Neural cell (in vitro differentiated cells): ENCODE results near the gene DUT. TPM values are rescaled to one million over a fixed set of nuclear protein-coding genes. Genes with fewer than 3 reads are reported as not detected.

Experiments used
- H2AFZ ChIP-seq: fragments of 200-600, 300-800 bp; sonication (generic), shearing (Covaris generic); 2 replicates; pipeline ENCODE4 v1.6.0; 2014; ENCODE audit warnings: low read depth, mild to moderate bottlenecking, antibody characterized with exemption, low read length, moderate library complexity
- H3F3A ChIP-seq: fragments of 200-600 bp; shearing (Covaris generic); 2 replicates; pipeline ENCODE4 v1.6.1; 2016; ENCODE audit warnings: mild to moderate bottlenecking, moderate library complexity, mixed read lengths, antibody characterized with exemption, low read length; ENCODE audit not compliant: insufficient read depth, poor library complexity, severe bottlenecking
- H3K27ac ChIP-seq: fragments of 200-600, 300-800 bp; sonication (generic), shearing (Covaris generic); 2 replicates; pipeline ENCODE4 v1.5.1; 2014; ENCODE audit warnings: mild to moderate bottlenecking, low read length, moderate library complexity
- H3K27me3 ChIP-seq: fragments of 300-800, 200-600 bp; sonication (generic), shearing (Covaris generic); 2 replicates; pipeline ENCODE4 v1.6.0; 2014; ENCODE audit warnings: mild to moderate bottlenecking, low read depth, low read length, moderate library complexity; ENCODE audit not compliant: insufficient read depth
- H3K36me3 ChIP-seq: fragments of 300-800, 200-600 bp; sonication (generic), shearing (Covaris generic); 2 replicates; pipeline ENCODE4 v1.5.1; 2014; ENCODE audit warnings: mild to moderate bottlenecking, antibody characterized with exemption, low read length, moderate library complexity; ENCODE audit not compliant: insufficient read depth
- H3K4me2 ChIP-seq: fragments of 300-800, 200-600 bp; sonication (generic), shearing (Covaris generic); 2 replicates; pipeline ENCODE4 v1.6.0; 2014; ENCODE audit warnings: mild to moderate bottlenecking, low read length
- H3K4me3 ChIP-seq: fragments of 300-800, 200-600 bp; sonication (generic), shearing (Covaris generic); 2 replicates; pipeline ENCODE4 v1.5.1; 2014; ENCODE audit warnings: mild to moderate bottlenecking, low read length, moderate library complexity
- H3K79me2 ChIP-seq: fragments of 200-600 bp; shearing (Covaris generic); replicated peaks from 2 replicates; pipeline ENCODE4 v1.6.0; 2014; ENCODE audit warnings: mild to moderate bottlenecking, low read length, moderate library complexity; ENCODE audit not compliant: insufficient read depth
- H3K9ac ChIP-seq: fragments of 300-800, 200-600 bp; sonication (generic), shearing (Covaris generic); 2 replicates; pipeline ENCODE4 v1.6.1; 2016; ENCODE audit warnings: mild to moderate bottlenecking, low read length, mixed read lengths
- H3K9me2 ChIP-seq: fragments of 200-600 bp; shearing (Covaris generic); 2 replicates; pipeline ENCODE4 v1.6.1; 2016; ENCODE audit warnings: mild to moderate bottlenecking, low read length, mixed read lengths; ENCODE audit not compliant: insufficient read depth
- H3K9me3 ChIP-seq: fragments of 200-600, 300-800 bp; sonication (generic), shearing (Covaris generic); 2 replicates; pipeline ENCODE4 v1.6.1; 2016; ENCODE audit warnings: mild to moderate bottlenecking, mixed run types, low read length, moderate library complexity, mixed read lengths
- H4K20me1 ChIP-seq: fragments of 200-600 bp; shearing (Covaris generic); 2 replicates; pipeline ENCODE4 v1.6.1; 2016; ENCODE audit warnings: mild to moderate bottlenecking, mixed run types; ENCODE audit not compliant: insufficient read depth
- EP300 ChIP-seq: fragments of 450-650 bp; conservative IDR thresholded peaks from 2 replicates; pipeline ENCODE4 v1.6.1; 2014; ENCODE audit warnings: antibody characterized with exemption, mild to moderate bottlenecking, moderate library complexity; ENCODE audit not compliant: poor library complexity, severe bottlenecking
- EZH2 ChIP-seq: fragments of 200-600, 300-800 bp; shearing (Covaris generic), sonication (generic); IDR thresholded peaks from 2 replicates; pipeline ENCODE4 v1.6.1; 2014; ENCODE audit warnings: antibody characterized with exemption, low read length, borderline replicate concordance, mild to moderate bottlenecking; ENCODE audit not compliant: insufficient read depth, poor library complexity, severe bottlenecking
- MXI1 ChIP-seq: fragments of 450-650 bp; conservative IDR thresholded peaks from 2 replicates; pipeline ENCODE4 v1.6.1; 2014; ENCODE audit warnings: antibody characterized with exemption, mild to moderate bottlenecking; ENCODE audit not compliant: poor library complexity, severe bottlenecking
- POLR2AphosphoS5 ChIP-seq: IDR thresholded peaks from 2 replicates; pipeline ENCODE4 v1.6.1; 2012
- RAD21 ChIP-seq: fragments of 450-650 bp; conservative IDR thresholded peaks from 2 replicates; pipeline ENCODE4 v1.6.1; 2014; ENCODE audit warnings: antibody characterized with exemption, mild to moderate bottlenecking, moderate library complexity
- REST ChIP-seq: IDR thresholded peaks from 2 replicates; pipeline ENCODE4 v1.6.1; 2012; ENCODE audit warnings: borderline replicate concordance
- SMC3 ChIP-seq: fragments of 450-650 bp; conservative IDR thresholded peaks from 2 replicates; pipeline ENCODE4 v1.6.1; 2014; ENCODE audit warnings: antibody characterized with exemption, mild to moderate bottlenecking, moderate library complexity; ENCODE audit not compliant: poor library complexity
- TAF1 ChIP-seq: IDR thresholded peaks from 2 replicates; pipeline ENCODE4 v1.6.1; 2012; ENCODE audit warnings: low read depth
- polyA plus RNA-seq: library from polyadenylated mRNA; depleted of rRNA; stranded (reverse); fragments of >200 nt; gene quantifications from 2 replicates; pipeline ENCODE4 v1.2.3, GENCODE V29; 2014
- TF ChIP-seq, protein P1 (sequence below): fragments of 450-650 bp; IDR thresholded peaks from 2 replicates; pipeline ENCODE4 v1.5.1; 2014; ENCODE audit warnings: antibody characterized with exemption, mild to moderate bottlenecking, moderate library complexity; ENCODE audit not compliant: poor library complexity, severe bottlenecking

The DUT gene
- polyA plus RNA-seq, 1 donor from 2014 or later = 263 TPM

- Histone ChIP-seq H4K20me1 (no peaks in the 10 kb centered on the region), H3K27ac (no peak overlapping the region), H3K27me3 (no peaks in the 10 kb centered on the region), H3K9ac (no peak overlapping the region), H3K9me3 (no peaks in the 10 kb centered on the region), H3F3A (no peaks in the 10 kb centered on the region), H3K4me3 (no peak overlapping the region), H3K9me2 (no peaks in the 10 kb centered on the region), H2AFZ (no peak overlapping the region), H3K4me2 (no peak overlapping the region), H3K79me2 (no peaks in the 10 kb centered on the region), H3K36me3 (no peaks in the 10 kb centered on the region)
- TF ChIP-seq EZH2 = no peak
- TF ChIP-seq TAF1 = no peak
- no peak for TF ChIP-seq POLR2AphosphoS5
- TF ChIP-seq EP300 = no peak
- no peak for TF ChIP-seq SMC3
- TF ChIP-seq, protein P1, sequence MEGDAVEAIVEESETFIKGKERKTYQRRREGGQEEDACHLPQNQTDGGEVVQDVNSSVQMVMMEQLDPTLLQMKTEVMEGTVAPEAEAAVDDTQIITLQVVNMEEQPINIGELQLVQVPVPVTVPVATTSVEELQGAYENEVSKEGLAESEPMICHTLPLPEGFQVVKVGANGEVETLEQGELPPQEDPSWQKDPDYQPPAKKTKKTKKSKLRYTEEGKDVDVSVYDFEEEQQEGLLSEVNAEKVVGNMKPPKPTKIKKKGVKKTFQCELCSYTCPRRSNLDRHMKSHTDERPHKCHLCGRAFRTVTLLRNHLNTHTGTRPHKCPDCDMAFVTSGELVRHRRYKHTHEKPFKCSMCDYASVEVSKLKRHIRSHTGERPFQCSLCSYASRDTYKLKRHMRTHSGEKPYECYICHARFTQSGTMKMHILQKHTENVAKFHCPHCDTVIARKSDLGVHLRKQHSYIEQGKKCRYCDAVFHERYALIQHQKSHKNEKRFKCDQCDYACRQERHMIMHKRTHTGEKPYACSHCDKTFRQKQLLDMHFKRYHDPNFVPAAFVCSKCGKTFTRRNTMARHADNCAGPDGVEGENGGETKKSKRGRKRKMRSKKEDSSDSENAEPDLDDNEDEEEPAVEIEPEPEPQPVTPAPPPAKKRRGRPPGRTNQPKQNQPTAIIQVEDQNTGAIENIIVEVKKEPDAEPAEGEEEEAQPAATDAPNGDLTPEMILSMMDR = no peak
- TF ChIP-seq RAD21 = no peak
- no peak for TF ChIP-seq REST
- no peak for TF ChIP-seq MXI1
Observed at GRCh38 chr15:48375767-48376166, 44.5 kb downstream of the DUT start.

DNA sequence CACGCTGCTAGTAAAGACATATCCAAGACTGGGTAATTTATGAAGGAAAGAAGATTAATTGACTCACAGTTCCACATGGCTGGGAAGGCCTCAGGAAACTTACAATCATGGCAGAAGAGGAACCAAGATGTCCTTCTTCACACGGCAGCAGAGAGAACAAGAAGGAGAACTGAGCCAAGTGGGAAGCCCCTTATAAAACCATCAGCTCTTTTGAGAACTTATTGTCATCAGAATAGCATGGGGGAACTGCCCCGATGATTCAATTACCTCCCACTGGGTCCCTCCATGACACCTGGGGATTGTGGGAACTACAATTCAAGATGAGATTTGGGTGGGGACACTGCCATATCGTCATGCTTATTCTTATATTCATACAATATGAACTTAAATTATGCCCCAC is 49.0 kb downstream of the DUT start:
- no peak overlapping the region for H3K9ac ChIP-seq
- no peaks in the 10 kb centered on the region for H3K79me2 ChIP-seq
- no peaks in the 10 kb centered on the region for H3K9me3 ChIP-seq
- H4K20me1 ChIP-seq = no peaks in the 10 kb centered on the region
- no peaks in the 10 kb centered on the region for H3K27me3 ChIP-seq
- no peak overlapping the region for H3K4me2 ChIP-seq
- H3K36me3 ChIP-seq = no peaks in the 10 kb centered on the region
- no peak overlapping the region for H3K27ac ChIP-seq
- no peaks in the 10 kb centered on the region for H3F3A ChIP-seq
- no peak overlapping the region for H2AFZ ChIP-seq
- no peak overlapping the region for H3K4me3 ChIP-seq
- H3K9me2 ChIP-seq = no peaks in the 10 kb centered on the region
- TF ChIP-seq TAF1 (no peak), REST (no peak), SMC3 (no peak), MXI1 (no peak)
